ENCODE measurements around the gene TUBE1.

TUBE1 gene

DNA sequence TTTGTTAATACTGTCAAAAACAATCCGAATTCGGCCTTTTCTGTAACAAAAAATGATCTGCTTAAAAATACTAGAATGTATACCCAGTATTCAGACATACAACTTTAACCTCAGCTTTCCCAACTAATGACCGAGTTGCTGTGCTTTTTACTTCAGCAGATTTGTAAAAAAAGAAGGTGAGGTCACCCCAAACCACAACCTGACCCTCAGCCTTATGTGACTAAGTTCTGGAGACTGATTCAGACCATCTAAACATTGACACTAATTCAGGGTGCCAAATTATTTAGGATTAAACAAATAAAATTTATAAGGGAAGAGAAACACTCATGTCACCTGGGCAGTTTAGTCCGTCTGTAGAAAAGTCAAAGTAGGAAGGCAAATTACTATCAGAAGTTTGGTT, 25.7 kb downstream of the TUBE1 start (continued):
- TF ChIP-seq, protein P1, sequence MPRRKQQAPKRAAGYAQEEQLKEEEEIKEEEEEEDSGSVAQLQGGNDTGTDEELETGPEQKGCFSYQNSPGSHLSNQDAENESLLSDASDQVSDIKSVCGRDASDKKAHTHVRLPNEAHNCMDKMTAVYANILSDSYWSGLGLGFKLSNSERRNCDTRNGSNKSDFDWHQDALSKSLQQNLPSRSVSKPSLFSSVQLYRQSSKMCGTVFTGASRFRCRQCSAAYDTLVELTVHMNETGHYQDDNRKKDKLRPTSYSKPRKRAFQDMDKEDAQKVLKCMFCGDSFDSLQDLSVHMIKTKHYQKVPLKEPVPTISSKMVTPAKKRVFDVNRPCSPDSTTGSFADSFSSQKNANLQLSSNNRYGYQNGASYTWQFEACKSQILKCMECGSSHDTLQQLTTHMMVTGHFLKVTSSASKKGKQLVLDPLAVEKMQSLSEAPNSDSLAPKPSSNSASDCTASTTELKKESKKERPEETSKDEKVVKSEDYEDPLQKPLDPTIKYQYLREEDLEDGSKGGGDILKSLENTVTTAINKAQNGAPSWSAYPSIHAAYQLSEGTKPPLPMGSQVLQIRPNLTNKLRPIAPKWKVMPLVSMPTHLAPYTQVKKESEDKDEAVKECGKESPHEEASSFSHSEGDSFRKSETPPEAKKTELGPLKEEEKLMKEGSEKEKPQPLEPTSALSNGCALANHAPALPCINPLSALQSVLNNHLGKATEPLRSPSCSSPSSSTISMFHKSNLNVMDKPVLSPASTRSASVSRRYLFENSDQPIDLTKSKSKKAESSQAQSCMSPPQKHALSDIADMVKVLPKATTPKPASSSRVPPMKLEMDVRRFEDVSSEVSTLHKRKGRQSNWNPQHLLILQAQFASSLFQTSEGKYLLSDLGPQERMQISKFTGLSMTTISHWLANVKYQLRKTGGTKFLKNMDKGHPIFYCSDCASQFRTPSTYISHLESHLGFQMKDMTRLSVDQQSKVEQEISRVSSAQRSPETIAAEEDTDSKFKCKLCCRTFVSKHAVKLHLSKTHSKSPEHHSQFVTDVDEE (CRISPR knock-in tag; IDR thresholded peaks at IDR 0.05), result no peak
- TF ChIP-seq TOX (CRISPR knock-in tag; IDR thresholded peaks at IDR 0.05; ENCODE audit: borderline replicate concordance), result no peak

DNA sequence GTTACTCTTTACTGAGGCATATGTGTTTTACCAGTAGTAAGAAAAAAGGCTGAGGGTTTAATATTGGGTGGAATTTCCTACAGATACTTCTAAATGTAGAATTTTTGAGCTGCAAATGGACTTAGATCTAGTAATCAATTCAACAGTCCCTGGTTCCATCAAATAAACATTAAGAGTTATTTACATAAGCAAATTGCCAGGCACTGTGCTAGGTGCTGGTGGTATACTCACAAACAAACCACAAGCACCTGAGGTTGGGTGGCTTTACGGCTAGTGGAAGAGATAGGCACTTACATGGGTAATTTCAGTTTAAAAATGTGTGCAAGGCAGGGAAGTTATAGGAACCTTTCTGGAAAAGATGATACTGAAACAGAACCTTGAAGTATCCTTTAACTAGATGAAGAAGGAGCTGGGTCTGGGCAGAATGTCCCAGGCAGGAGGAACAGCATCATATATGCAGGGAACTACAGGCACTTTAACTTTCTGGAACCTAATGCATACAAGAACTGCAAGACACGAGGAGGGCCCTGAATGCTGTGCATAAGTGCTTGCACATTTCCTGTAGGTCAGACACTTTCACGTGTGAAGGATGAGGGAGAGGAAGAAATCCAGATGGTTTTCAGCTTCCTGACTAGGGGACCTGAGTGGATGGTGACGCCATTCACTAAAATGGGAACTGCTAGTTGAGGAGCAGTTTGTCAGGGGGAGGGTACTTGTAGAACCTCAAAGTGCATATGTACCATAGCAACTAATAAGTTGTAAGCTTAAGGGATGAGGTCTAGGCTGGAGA, 28.8 kb downstream of the TUBE1 start:
- TF ChIP-seq ZFP3 (CRISPR knock-in tag; IDR thresholded peaks at IDR 0.05) (no peak), BACH2 (CRISPR knock-in tag; IDR thresholded peaks at IDR 0.05; ENCODE audit: borderline replicate concordance) (no peak), CSDC2 (CRISPR knock-in tag; IDR thresholded peaks at IDR 0.05) (no peak), TOX (CRISPR knock-in tag; IDR thresholded peaks at IDR 0.05; ENCODE audit: borderline replicate concordance) (no peak), ZNF8 (CRISPR knock-in tag; IDR thresholded peaks at IDR 0.05) (no peak), SNAI2 (CRISPR knock-in tag; IDR thresholded peaks at IDR 0.05) (no peak), ARNTL (CRISPR knock-in tag; IDR thresholded peaks at IDR 0.05; ENCODE audit: borderline replicate concordance, low read depth) (no peak), OSR1 (CRISPR knock-in tag; IDR thresholded peaks at IDR 0.05) (no peak), ZNF70 (CRISPR knock-in tag; IDR thresholded peaks at IDR 0.05) (no peak), ISL1 (CRISPR knock-in tag; IDR thresholded peaks at IDR 0.05) (no peak)
- TF ChIP-seq, protein P2, sequence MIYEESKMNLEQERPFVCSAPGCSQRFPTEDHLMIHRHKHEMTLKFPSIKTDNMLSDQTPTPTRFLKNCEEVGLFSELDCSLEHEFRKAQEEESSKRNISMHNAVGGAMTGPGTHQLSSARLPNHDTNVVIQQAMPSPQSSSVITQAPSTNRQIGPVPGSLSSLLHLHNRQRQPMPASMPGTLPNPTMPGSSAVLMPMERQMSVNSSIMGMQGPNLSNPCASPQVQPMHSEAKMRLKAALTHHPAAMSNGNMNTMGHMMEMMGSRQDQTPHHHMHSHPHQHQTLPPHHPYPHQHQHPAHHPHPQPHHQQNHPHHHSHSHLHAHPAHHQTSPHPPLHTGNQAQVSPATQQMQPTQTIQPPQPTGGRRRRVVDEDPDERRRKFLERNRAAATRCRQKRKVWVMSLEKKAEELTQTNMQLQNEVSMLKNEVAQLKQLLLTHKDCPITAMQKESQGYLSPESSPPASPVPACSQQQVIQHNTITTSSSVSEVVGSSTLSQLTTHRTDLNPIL (CRISPR knock-in tag; IDR thresholded peaks at IDR 0.05; ENCODE audit: low read depth), result no peak
- TF ChIP-seq, protein P3, sequence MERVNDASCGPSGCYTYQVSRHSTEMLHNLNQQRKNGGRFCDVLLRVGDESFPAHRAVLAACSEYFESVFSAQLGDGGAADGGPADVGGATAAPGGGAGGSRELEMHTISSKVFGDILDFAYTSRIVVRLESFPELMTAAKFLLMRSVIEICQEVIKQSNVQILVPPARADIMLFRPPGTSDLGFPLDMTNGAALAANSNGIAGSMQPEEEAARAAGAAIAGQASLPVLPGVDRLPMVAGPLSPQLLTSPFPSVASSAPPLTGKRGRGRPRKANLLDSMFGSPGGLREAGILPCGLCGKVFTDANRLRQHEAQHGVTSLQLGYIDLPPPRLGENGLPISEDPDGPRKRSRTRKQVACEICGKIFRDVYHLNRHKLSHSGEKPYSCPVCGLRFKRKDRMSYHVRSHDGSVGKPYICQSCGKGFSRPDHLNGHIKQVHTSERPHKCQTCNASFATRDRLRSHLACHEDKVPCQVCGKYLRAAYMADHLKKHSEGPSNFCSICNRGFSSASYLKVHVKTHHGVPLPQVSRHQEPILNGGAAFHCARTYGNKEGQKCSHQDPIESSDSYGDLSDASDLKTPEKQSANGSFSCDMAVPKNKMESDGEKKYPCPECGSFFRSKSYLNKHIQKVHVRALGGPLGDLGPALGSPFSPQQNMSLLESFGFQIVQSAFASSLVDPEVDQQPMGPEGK (CRISPR knock-in tag; IDR thresholded peaks at IDR 0.05; ENCODE audit: borderline replicate concordance), result no peak
- ATAC-seq, result no peak

DNA sequence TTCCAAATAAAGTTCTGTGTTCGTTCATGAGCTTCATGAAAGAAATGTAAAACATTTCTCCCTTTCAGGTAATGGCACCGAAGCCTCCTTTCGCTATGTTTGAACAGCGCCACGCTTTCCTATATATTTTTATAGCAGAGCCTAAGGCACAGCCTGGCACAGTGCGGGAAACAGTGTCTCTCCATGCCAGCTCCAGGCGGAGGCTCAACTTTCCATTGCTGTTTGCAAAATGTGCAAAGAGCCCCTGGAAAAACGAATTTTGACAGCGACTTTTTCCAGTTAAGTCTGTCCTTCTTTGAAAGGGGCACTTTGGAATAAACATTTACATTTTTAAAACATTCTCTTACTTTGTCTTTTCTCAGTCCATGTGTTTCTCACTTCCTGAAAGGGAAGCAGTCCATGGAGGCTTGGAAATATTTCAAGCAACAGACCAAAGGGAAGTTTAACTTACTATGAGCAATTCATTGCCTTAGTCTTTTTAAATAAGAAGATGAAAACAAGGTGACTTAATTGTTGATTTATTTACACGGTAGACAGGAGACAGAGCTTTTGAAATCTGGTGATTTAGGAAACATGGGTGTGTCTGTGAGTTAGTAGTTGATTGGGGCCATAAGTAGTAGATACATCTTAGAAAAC, 32.6 kb downstream of the TUBE1 start:
- ATAC-seq, result no peak
- TF ChIP-seq ZNF8 (CRISPR knock-in tag; IDR thresholded peaks at IDR 0.05), result no peak
- no peak for TF ChIP-seq PPARA (CRISPR knock-in tag; IDR thresholded peaks at IDR 0.05; ENCODE audit: borderline replicate concordance)
- TF ChIP-seq ZNF565 (CRISPR knock-in tag; conservative IDR thresholded peaks at IDR 0.05; ENCODE audit: low read depth), result no peak
- TF ChIP-seq, protein P2 (CRISPR knock-in tag; IDR thresholded peaks at IDR 0.05; ENCODE audit: low read depth), result no peak
- TF ChIP-seq TCF4 (CRISPR knock-in tag; IDR thresholded peaks at IDR 0.05; ENCODE audit: borderline replicate concordance), result no peak
- no peak for TF ChIP-seq ISL1 (CRISPR knock-in tag; IDR thresholded peaks at IDR 0.05)
- TF ChIP-seq, protein P4, sequence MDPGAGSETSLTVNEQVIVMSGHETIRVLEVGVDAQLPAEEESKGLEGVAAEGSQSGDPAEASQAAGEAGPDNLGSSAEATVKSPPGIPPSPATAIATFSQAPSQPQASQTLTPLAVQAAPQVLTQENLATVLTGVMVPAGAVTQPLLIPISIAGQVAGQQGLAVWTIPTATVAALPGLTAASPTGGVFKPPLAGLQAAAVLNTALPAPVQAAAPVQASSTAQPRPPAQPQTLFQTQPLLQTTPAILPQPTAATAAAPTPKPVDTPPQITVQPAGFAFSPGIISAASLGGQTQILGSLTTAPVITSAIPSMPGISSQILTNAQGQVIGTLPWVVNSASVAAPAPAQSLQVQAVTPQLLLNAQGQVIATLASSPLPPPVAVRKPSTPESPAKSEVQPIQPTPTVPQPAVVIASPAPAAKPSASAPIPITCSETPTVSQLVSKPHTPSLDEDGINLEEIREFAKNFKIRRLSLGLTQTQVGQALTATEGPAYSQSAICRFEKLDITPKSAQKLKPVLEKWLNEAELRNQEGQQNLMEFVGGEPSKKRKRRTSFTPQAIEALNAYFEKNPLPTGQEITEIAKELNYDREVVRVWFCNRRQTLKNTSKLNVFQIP (CRISPR knock-in tag; IDR thresholded peaks at IDR 0.05; ENCODE audit: borderline replicate concordance, low read depth), result no peak
- no peak for TF ChIP-seq ARNTL (CRISPR knock-in tag; IDR thresholded peaks at IDR 0.05; ENCODE audit: borderline replicate concordance, low read depth)

DNA sequence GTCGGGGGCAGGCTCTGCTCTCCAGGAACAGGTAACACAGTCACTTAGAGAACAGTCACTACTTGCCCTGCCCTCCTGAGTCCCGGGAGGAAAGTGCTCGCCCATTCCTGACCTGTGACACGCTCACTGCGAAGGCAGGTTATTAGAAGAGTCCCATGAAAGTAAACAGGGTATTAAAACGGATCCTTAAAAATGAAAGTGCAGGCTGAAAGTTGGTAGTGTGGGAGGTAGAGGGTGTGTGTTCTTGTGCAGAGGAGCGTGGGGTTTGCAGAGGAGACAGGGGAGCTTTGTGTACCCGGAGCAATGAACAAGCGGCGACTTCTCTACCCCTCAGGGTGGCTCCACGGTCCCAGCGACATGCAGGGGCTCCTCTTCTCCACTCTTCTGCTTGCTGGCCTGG, 33.3 kb downstream of the TUBE1 start, which contains the start of gene CCN6:
TSS of gene CCN6 (plus strand) at position 104 of the 400 bp plus-strand sequence. CDS start at position 358, 254 bp downstream.
- ATAC-seq, result no peak
- TF ChIP-seq, protein P4 (CRISPR knock-in tag; IDR thresholded peaks at IDR 0.05; ENCODE audit: borderline replicate concordance, low read depth), result no peak
- TF ChIP-seq GLIS3 (CRISPR knock-in tag; IDR thresholded peaks at IDR 0.05), result no peak
- TF ChIP-seq TCF4 (CRISPR knock-in tag; IDR thresholded peaks at IDR 0.05; ENCODE audit: borderline replicate concordance), result no peak
- TF ChIP-seq ZFP30 (CRISPR knock-in tag; IDR thresholded peaks at IDR 0.05), result no peak
- TF ChIP-seq, protein P2 (CRISPR knock-in tag; IDR thresholded peaks at IDR 0.05; ENCODE audit: low read depth), result no peak
- TF ChIP-seq, protein P3 (CRISPR knock-in tag; IDR thresholded peaks at IDR 0.05; ENCODE audit: borderline replicate concordance), result no peak
- no peak for TF ChIP-seq ARNTL (CRISPR knock-in tag; IDR thresholded peaks at IDR 0.05; ENCODE audit: borderline replicate concordance, low read depth)
- no peak for TF ChIP-seq ZNF565 (CRISPR knock-in tag; conservative IDR thresholded peaks at IDR 0.05; ENCODE audit: low read depth)

All from SK-N-SH treated with all-trans-retinoic acid at 6 μM for 48 hours (cell line).